T-helper 1 cell treated with Interleukin-12 subunit alpha and Interleukin-12 subunit beta and Interleukin-4 antibody, amounts not matched to agents 30 μg/mL and 1 μg/mL, for 36 hours (primary cell): ENCODE results near the gene CNIH1.
"Not testable (repeated sequence)": the region's sequence is repeated elsewhere in the genome, so short reads cannot be mapped to it uniquely, and the experiment has no call there.

ENCODE experiments used
- H3K27ac Mint-ChIP-seq: one replicate; pipeline ENCODE4 v1.8.0; 2021; ENCODE audit warnings: mild to moderate bottlenecking, mixed read lengths
- H3K27me3 Mint-ChIP-seq: one replicate; pipeline ENCODE4 v1.8.0; 2021; ENCODE audit warnings: low read depth, mixed read lengths
- H3K36me3 Mint-ChIP-seq: one replicate; pipeline ENCODE4 v1.8.0; 2021; ENCODE audit warnings: low read depth, mixed read lengths
- H3K4me1 Mint-ChIP-seq: one replicate; pipeline ENCODE4 v1.8.0; 2021; ENCODE audit warnings: low read depth, mixed read lengths
- H3K4me3 Mint-ChIP-seq: one replicate; pipeline ENCODE4 v1.8.0; 2021; ENCODE audit warnings: mild to moderate bottlenecking, moderate library complexity, mixed read lengths
- H3K9me3 Mint-ChIP-seq: one replicate; pipeline ENCODE4 v1.8.0; 2021; ENCODE audit warnings: mixed read lengths

The CNIH1 gene

GRCh38 chr14:54478636-54479215 lies 37.6 kb upstream of the CNIH1 start:
- H3K27me3 Mint-ChIP-seq: no peaks in the 10 kb centered on the region
- peaks cover 8% of the 10 kb centered on the region for H3K4me1 Mint-ChIP-seq
- H3K4me3 Mint-ChIP-seq: no peak overlapping the region
- H3K27ac Mint-ChIP-seq: no peak overlapping the region
- peaks cover 27% of the 10 kb centered on the region for H3K36me3 Mint-ChIP-seq
- H3K9me3 Mint-ChIP-seq: no peaks in the 10 kb centered on the region

GRCh38 chr14:54475911-54476310 lies 34.7 kb upstream of the CNIH1 start:
- Mint-ChIP-seq H3K9me3 (no peaks in the 10 kb centered on the region), H3K27ac (no peak overlapping the region), H3K4me3 (no peak overlapping the region), H3K4me1 (no peaks in the 10 kb centered on the region), H3K27me3 (no peaks in the 10 kb centered on the region), H3K36me3 (peaks cover 19% of the 10 kb centered on the region)

- Mint-ChIP-seq H3K36me3 (peaks cover 17% of the 10 kb centered on the region), H3K4me1 (no peaks in the 10 kb centered on the region), H3K27ac (no peak overlapping the region), H3K4me3 (no peak overlapping the region), H3K27me3 (no peaks in the 10 kb centered on the region), H3K9me3 (no peaks in the 10 kb centered on the region)
These were observed 34.2 kb upstream of the CNIH1 start for GRCh38 chr14:54475187-54475899.

GRCh38 chr14:54474232-54474793 lies 33.1 kb upstream of the CNIH1 start:
- Mint-ChIP-seq H3K4me1 (no peaks in the 10 kb centered on the region), H3K27me3 (no peaks in the 10 kb centered on the region), H3K4me3 (no peak overlapping the region), H3K9me3 (no peaks in the 10 kb centered on the region), H3K36me3 (peaks cover 18% of the 10 kb centered on the region), H3K27ac (no peak overlapping the region)

GRCh38 chr14:54472315-54472714 lies 31.1 kb upstream of the CNIH1 start:
- H3K27me3 Mint-ChIP-seq: no peaks in the 10 kb centered on the region
- H3K27ac Mint-ChIP-seq: no peak overlapping the region
- no peak overlapping the region for H3K4me3 Mint-ChIP-seq
- H3K36me3 Mint-ChIP-seq: peaks cover 14% of the 10 kb centered on the region
- H3K4me1 Mint-ChIP-seq: no peaks in the 10 kb centered on the region
- H3K9me3 Mint-ChIP-seq: peaks cover 5% of the 10 kb centered on the region

- Mint-ChIP-seq H3K4me3 (no peak overlapping the region), H3K27me3 (no peaks in the 10 kb centered on the region), H3K36me3 (peaks cover 17% of the 10 kb centered on the region), H3K4me1 (no peaks in the 10 kb centered on the region), H3K9me3 (peaks cover 12% of the 10 kb centered on the region), H3K27ac (no peak overlapping the region)
These were observed 30.5 kb upstream of the CNIH1 start for GRCh38 chr14:54471641-54472040.

- peaks cover 16% of the 10 kb centered on the region for H3K36me3 Mint-ChIP-seq
- H3K4me3 Mint-ChIP-seq: no peak overlapping the region
- peaks cover 12% of the 10 kb centered on the region for H3K9me3 Mint-ChIP-seq
- H3K27me3 Mint-ChIP-seq: no peaks in the 10 kb centered on the region
- no peak overlapping the region for H3K27ac Mint-ChIP-seq
- no peaks in the 10 kb centered on the region for H3K4me1 Mint-ChIP-seq
These were observed 29.5 kb upstream of the CNIH1 start for GRCh38 chr14:54470701-54471100.

- Mint-ChIP-seq H3K4me1 (no peaks in the 10 kb centered on the region), H3K27ac (no peak overlapping the region), H3K27me3 (peaks cover 3% of the 10 kb centered on the region), H3K9me3 (peaks cover 12% of the 10 kb centered on the region), H3K4me3 (no peak overlapping the region), H3K36me3 (peaks cover 9% of the 10 kb centered on the region)
These were observed 26.1 kb upstream of the CNIH1 start for GRCh38 chr14:54467280-54467679.

- H3K4me3 Mint-ChIP-seq: no peak overlapping the region
- H3K27me3 Mint-ChIP-seq: peaks cover 3% of the 10 kb centered on the region
- H3K36me3 Mint-ChIP-seq: peaks cover 9% of the 10 kb centered on the region
- no peaks in the 10 kb centered on the region for H3K4me1 Mint-ChIP-seq
- H3K9me3 Mint-ChIP-seq: peaks cover 12% of the 10 kb centered on the region
- no peak overlapping the region for H3K27ac Mint-ChIP-seq
These were observed 24.5 kb upstream of the CNIH1 start for GRCh38 chr14:54465654-54466053.

- H3K27me3 Mint-ChIP-seq: peaks cover 3% of the 10 kb centered on the region
- H3K36me3 Mint-ChIP-seq: peaks cover 8% of the 10 kb centered on the region
- H3K4me1 Mint-ChIP-seq: no peaks in the 10 kb centered on the region
- H3K4me3 Mint-ChIP-seq: no peak overlapping the region
- peaks cover 25% of the 10 kb centered on the region for H3K9me3 Mint-ChIP-seq
- no peak overlapping the region for H3K27ac Mint-ChIP-seq
These were observed 20.9 kb upstream of the CNIH1 start for GRCh38 chr14:54462048-54462447.

GRCh38 chr14:54459106-54459505 lies 17.9 kb upstream of the CNIH1 start:
- Mint-ChIP-seq H3K4me1 (no peaks in the 10 kb centered on the region), H3K9me3 (peaks cover 20% of the 10 kb centered on the region), H3K36me3 (peaks cover 7% of the 10 kb centered on the region), H3K27ac (no peak overlapping the region), H3K4me3 (no peak overlapping the region), H3K27me3 (peaks cover 3% of the 10 kb centered on the region)

GRCh38 chr14:54458536-54458935 lies 17.4 kb upstream of the CNIH1 start:
- H3K9me3 Mint-ChIP-seq: peaks cover 20% of the 10 kb centered on the region
- H3K27me3 Mint-ChIP-seq, H3K4me1 Mint-ChIP-seq, H3K27ac Mint-ChIP-seq, H3K36me3 Mint-ChIP-seq, H3K4me3 Mint-ChIP-seq: not testable (repeated sequence)

GRCh38 chr14:54457609-54457996 lies 16.4 kb upstream of the CNIH1 start:
- no peak overlapping the region for H3K4me3 Mint-ChIP-seq
- no peaks in the 10 kb centered on the region for H3K4me1 Mint-ChIP-seq
- peaks cover 20% of the 10 kb centered on the region for H3K9me3 Mint-ChIP-seq
- no peak overlapping the region for H3K27ac Mint-ChIP-seq
- no peaks in the 10 kb centered on the region for H3K27me3 Mint-ChIP-seq
- H3K36me3 Mint-ChIP-seq: peaks cover 7% of the 10 kb centered on the region

- not testable (repeated sequence) for H3K27me3 Mint-ChIP-seq, H3K4me1 Mint-ChIP-seq, H3K36me3 Mint-ChIP-seq, H3K27ac Mint-ChIP-seq, H3K4me3 Mint-ChIP-seq
- H3K9me3 Mint-ChIP-seq: peaks cover 20% of the 10 kb centered on the region
These were observed 15.8 kb upstream of the CNIH1 start for GRCh38 chr14:54456820-54457608.

- H3K36me3 Mint-ChIP-seq: peaks cover 7% of the 10 kb centered on the region
- no peaks in the 10 kb centered on the region for H3K4me1 Mint-ChIP-seq
- H3K27ac Mint-ChIP-seq: no peak overlapping the region
- peaks cover 20% of the 10 kb centered on the region for H3K9me3 Mint-ChIP-seq
- H3K27me3 Mint-ChIP-seq: no peaks in the 10 kb centered on the region
- H3K4me3 Mint-ChIP-seq: no peak overlapping the region
These were observed 14.2 kb upstream of the CNIH1 start for GRCh38 chr14:54455363-54455762.
